ENCODE data around the gene TWIST2. TPM values are rescaled to one million over a fixed set of nuclear protein-coding genes. Genes with fewer than 3 reads are reported as not detected.

The TWIST2 gene
- total RNA-seq, 3 donors from 2014 or later = 38.2 to 200 (median 178) TPM

GRCh38 chr2:238863749-238864206 lies 15.9 kb downstream of the TWIST2 start:
- Histone ChIP-seq H3K9me3 (no peaks in the 10 kb centered on the region), H3K4me3 (peak overlapping the region in 1 of 3 donors; percentile 60), H3K36me3 (no peaks in the 10 kb centered on the region), H3K27me3 (no peaks in the 10 kb centered on the region), H3K4me1 (peaks cover 11 to 27% of the 10 kb centered on the region in 2 donors), H3K27ac (peak overlapping the region; percentile 79 to 91)
- TF ChIP-seq POLR2A (IDR thresholded peaks at IDR 0.05) (no peak), POLR2AphosphoS5 (IDR thresholded peaks at IDR 0.05) (no peak), CTCF (IDR thresholded peaks at IDR 0.05) (no peak)
- intact Hi-C loops (cut with DNase I; ENCODE audit: low total_unique reads) = no loop called here
- no peak for DNase-seq (ENCODE audit: low spot score in 2 of 2)

- Histone ChIP-seq H3K36me3 (no peaks in the 10 kb centered on the region), H3K27ac (peak overlapping the region; percentile 79 to 91), H3K4me3 (peak overlapping the region; percentile 17 to 60 (median 20)), H3K9me3 (no peaks in the 10 kb centered on the region), H3K4me1 (peaks cover 11 to 27% of the 10 kb centered on the region in 2 donors), H3K27me3 (no peaks in the 10 kb centered on the region)
- TF ChIP-seq POLR2A (IDR thresholded peaks at IDR 0.05) = no peak
- peak in 2 of 3 donors; percentile 33 to 34 for TF ChIP-seq POLR2AphosphoS5 (IDR thresholded peaks at IDR 0.05)
- DNase-seq (ENCODE audit: low spot score in 2 of 2) = peak; percentile 81 to 86
- intact Hi-C loops (cut with DNase I; ENCODE audit: low total_unique reads) = no loop called here
Measured at GRCh38 chr2:238864207-238865014, 16.5 kb downstream of the TWIST2 start.

- Histone ChIP-seq H3K4me3 (peak overlapping the region in 2 of 3 donors; percentile 17 to 60), H3K27ac (peak overlapping the region; percentile 79 to 91), H3K4me1 (peaks cover 11 to 27% of the 10 kb centered on the region in 2 donors), H3K36me3 (no peaks in the 10 kb centered on the region), H3K27me3 (no peaks in the 10 kb centered on the region), H3K9me3 (no peaks in the 10 kb centered on the region)
- intact Hi-C loops (cut with DNase I; ENCODE audit: low total_unique reads) = no loop called here
- no peak for TF ChIP-seq POLR2A (IDR thresholded peaks at IDR 0.05)
- no peak for TF ChIP-seq CTCF (IDR thresholded peaks at IDR 0.05)
- no peak for TF ChIP-seq POLR2AphosphoS5 (IDR thresholded peaks at IDR 0.05)
- no peak for DNase-seq (ENCODE audit: low spot score in 2 of 2)
Measured at GRCh38 chr2:238865015-238865719, 17.3 kb downstream of the TWIST2 start.

- TF ChIP-seq CTCF (IDR thresholded peaks at IDR 0.05) = no peak
- TF ChIP-seq POLR2AphosphoS5 (IDR thresholded peaks at IDR 0.05) = no peak
- no peak for TF ChIP-seq POLR2A (IDR thresholded peaks at IDR 0.05)
- Histone ChIP-seq H3K36me3 (no peaks in the 10 kb centered on the region), H3K27me3 (no peaks in the 10 kb centered on the region), H3K27ac (peak overlapping the region; percentile 78 to 79), H3K4me3 (no peak overlapping the region), H3K9me3 (no peaks in the 10 kb centered on the region), H3K4me1 (peaks cover 11 to 27% of the 10 kb centered on the region in 2 donors)
- DNase-seq (ENCODE audit: low spot score in 2 of 2) = no peak
- intact Hi-C loops (cut with DNase I; ENCODE audit: low total_unique reads) = no loop called here
Measured at GRCh38 chr2:238865744-238866355, 18.0 kb downstream of the TWIST2 start.

GRCh38 chr2:238866656-238867277 lies 18.9 kb downstream of the TWIST2 start:
- Histone ChIP-seq H3K27me3 (no peaks in the 10 kb centered on the region), H3K4me3 (no peak overlapping the region), H3K4me1 (peaks cover 11 to 27% of the 10 kb centered on the region in 2 donors), H3K9me3 (no peaks in the 10 kb centered on the region), H3K36me3 (no peaks in the 10 kb centered on the region), H3K27ac (peak overlapping the region; percentile 78 to 79)
- DNase-seq (ENCODE audit: low spot score in 2 of 2) = no peak
- intact Hi-C loops (cut with DNase I; ENCODE audit: low total_unique reads) = no loop called here
- TF ChIP-seq CTCF (IDR thresholded peaks at IDR 0.05) (no peak), POLR2A (IDR thresholded peaks at IDR 0.05) (no peak), POLR2AphosphoS5 (IDR thresholded peaks at IDR 0.05) (no peak)

Data from breast epithelium (tissue), 4 donors.